Progenitor cell of endocrine pancreas (in vitro differentiated cells): ENCODE data around the gene HVCN1. TPM values are rescaled to one million over a fixed set of nuclear protein-coding genes. Genes with fewer than 3 reads are reported as not detected.
A peak's percentile ranks its signal among the peaks of the same experiment; 100 is the strongest.

Source experiments
- DNase-seq: peaks from one replicate; pipeline ENCODE4 v3.0.0; 2021; ENCODE audit warnings: low spot score; ENCODE audit not compliant: unreplicated experiment
- H3K27ac Mint-ChIP-seq: 2 replicates; pipeline ENCODE4 v1.8.0; 2021; ENCODE audit warnings: mild to moderate bottlenecking, moderate library complexity, mixed read lengths
- H3K27me3 Mint-ChIP-seq: 2 replicates; pipeline ENCODE4 v1.8.0; 2021; ENCODE audit warnings: mixed read lengths
- H3K36me3 Mint-ChIP-seq: 2 replicates; pipeline ENCODE4 v1.8.0; 2022; ENCODE audit warnings: mixed read lengths; ENCODE audit not compliant: insufficient read depth
- H3K4me1 Mint-ChIP-seq: 2 replicates; pipeline ENCODE4 v1.8.0; 2021; ENCODE audit warnings: low read depth, mixed read lengths
- H3K4me3 Mint-ChIP-seq: 2 replicates; pipeline ENCODE4 v1.8.0; 2021; ENCODE audit warnings: low read depth, mild to moderate bottlenecking, moderate library complexity, mixed read lengths
- H3K9me3 Mint-ChIP-seq: 2 replicates; pipeline ENCODE4 v1.8.0; 2021; ENCODE audit warnings: low read depth, mixed read lengths
- total RNA-seq: library from RNA; stranded (reverse); gene quantifications from 2 replicates; pipeline ENCODE4 v1.2.1, GENCODE V29; 2021
- TF ChIP-seq, protein P1 (sequence below): fragments of 200-600 bp; sonication (generic); IDR thresholded peaks from one replicate; pipeline ENCODE4 v1.5.0; 2021; ENCODE audit warnings: antibody characterized with exemption, mild to moderate bottlenecking; ENCODE audit not compliant: unreplicated experiment

The HVCN1 gene
- total RNA-seq, 1 donor from 2014 or later = 4.2 TPM

DNA sequence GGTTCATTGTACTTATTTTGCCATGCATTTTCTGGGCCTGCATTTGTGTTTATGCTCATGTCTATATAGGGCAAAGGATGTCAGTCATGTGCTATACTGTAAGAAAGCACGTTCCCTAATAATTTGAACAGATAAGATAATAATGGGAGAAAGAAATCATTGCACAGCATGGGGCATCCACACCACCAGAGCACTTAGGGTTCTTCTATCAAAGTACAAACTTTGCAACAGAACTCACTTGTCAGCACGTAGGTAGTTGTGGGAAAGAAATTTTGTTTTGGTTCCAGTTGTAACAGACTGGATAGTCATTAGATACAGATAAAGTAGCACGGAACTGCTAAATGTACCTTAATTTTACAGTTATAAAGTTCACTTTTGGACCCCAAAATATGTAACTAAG lies 43.7 kb upstream of the HVCN1 start:
- Mint-ChIP-seq H3K27me3 (no peaks in the 10 kb centered on the region), H3K4me3 (no peak overlapping the region), H3K4me1 (peaks cover 32% of the 10 kb centered on the region), H3K9me3 (no peaks in the 10 kb centered on the region), H3K27ac (no peak overlapping the region), H3K36me3 (peaks cover 24% of the 10 kb centered on the region)
- DNase-seq = no peak
- TF ChIP-seq, protein P1, sequence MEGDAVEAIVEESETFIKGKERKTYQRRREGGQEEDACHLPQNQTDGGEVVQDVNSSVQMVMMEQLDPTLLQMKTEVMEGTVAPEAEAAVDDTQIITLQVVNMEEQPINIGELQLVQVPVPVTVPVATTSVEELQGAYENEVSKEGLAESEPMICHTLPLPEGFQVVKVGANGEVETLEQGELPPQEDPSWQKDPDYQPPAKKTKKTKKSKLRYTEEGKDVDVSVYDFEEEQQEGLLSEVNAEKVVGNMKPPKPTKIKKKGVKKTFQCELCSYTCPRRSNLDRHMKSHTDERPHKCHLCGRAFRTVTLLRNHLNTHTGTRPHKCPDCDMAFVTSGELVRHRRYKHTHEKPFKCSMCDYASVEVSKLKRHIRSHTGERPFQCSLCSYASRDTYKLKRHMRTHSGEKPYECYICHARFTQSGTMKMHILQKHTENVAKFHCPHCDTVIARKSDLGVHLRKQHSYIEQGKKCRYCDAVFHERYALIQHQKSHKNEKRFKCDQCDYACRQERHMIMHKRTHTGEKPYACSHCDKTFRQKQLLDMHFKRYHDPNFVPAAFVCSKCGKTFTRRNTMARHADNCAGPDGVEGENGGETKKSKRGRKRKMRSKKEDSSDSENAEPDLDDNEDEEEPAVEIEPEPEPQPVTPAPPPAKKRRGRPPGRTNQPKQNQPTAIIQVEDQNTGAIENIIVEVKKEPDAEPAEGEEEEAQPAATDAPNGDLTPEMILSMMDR = no peak

DNA sequence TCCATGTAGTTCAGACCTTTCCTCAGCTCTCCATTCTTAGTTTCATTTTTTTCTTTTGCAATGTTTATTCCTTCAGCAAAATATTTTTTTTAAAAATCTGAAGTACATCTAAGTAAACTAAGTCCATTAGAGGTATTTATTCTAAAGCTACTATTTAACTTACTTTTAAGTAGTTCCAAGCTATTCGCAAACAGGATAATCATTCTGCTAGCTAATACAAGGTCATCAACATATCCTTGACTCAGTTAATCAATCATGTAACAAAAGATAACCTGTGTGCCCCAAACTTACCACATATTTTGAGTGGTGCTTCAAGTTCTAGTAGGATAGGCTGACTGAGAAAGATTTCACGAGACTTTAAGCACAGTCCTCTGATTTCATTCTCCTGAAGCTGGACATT lies 42.6 kb upstream of the HVCN1 start:
- H3K36me3 Mint-ChIP-seq = peaks cover 30% of the 10 kb centered on the region
- peaks cover 32% of the 10 kb centered on the region for H3K4me1 Mint-ChIP-seq
- no peak for DNase-seq
- no peaks in the 10 kb centered on the region for H3K9me3 Mint-ChIP-seq
- TF ChIP-seq, protein P1 = no peak
- no peaks in the 10 kb centered on the region for H3K27me3 Mint-ChIP-seq
- H3K4me3 Mint-ChIP-seq = no peak overlapping the region
- peak overlapping the region; percentile 79 for H3K27ac Mint-ChIP-seq

DNA sequence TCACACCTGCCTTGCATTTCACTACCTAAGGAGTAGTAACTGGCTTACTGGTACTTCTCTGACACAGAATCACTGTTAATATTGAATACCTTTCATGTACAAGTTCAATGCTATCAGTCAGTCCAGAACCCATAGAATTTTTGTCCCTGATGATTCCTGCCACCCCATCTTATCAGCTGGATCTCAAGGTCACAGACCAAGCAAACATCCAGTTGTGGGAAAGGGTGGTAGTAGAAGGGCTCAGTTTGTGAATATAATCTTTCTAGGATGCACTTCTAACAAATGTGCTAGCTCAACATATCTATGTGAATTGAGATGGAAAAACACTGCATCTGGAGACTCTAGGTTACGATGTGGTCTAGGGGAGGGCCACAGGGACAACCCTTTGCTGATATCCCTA lies 39.7 kb upstream of the HVCN1 start:
- Mint-ChIP-seq H3K9me3 (no peaks in the 10 kb centered on the region), H3K4me3 (no peak overlapping the region), H3K27ac (no peak overlapping the region), H3K27me3 (no peaks in the 10 kb centered on the region), H3K4me1 (peaks cover 27% of the 10 kb centered on the region), H3K36me3 (peaks cover 32% of the 10 kb centered on the region)
- DNase-seq = no peak
- TF ChIP-seq, protein P1 = no peak

DNA sequence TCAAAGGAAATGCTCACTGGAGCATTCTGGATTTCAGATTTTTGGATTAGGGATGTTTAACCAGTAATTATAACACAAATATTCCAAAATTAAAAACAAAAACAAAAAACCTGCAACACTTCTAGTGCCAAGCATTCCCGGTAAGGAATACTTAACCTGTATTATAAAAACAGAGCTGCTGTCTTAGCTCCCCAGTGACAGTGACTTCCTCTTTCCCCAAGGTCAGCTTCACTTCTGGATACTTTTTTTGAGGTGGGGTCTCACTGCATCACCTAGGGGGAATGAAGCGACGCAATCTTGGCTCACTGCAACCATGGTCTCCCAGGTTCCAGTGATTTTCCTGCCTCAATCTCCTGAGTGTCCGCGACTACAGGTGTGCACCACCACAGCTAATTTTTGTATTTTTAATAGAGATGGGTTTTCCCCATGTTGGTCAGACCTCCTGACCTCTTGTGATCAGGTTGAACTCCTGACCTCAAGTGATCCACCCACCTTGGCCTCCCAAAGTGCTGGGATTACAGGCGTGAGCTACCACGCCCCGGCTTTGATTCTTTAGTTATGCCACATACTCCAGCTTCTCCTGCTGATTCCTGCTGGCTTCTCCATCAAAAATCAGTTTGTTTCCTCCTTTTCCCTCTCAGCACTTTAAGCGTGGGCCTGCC lies 37.9 kb upstream of the HVCN1 start:
- TF ChIP-seq, protein P1 = no peak
- no peaks in the 10 kb centered on the region for H3K9me3 Mint-ChIP-seq

DNA sequence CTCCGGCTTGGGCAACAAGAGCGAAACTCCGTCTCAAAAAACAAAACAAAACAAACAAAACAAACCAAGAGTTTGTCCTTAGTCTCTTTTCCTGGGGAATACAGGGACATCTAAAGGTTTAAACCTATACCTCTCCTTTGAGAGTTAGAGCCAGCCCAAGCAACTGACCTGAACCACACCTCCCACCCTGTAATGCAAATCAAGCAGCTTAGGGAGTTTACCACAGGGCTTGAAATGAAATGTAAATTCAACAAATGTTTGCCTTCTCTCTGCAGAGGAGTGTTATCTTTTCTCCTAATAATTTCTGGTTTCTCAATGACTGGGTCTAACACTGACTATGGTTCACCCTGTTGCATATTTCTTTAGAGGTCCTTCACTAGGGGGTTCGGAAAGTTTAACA lies 37.1 kb upstream of the HVCN1 start:
- H3K27ac Mint-ChIP-seq = no peak overlapping the region
- no peak overlapping the region for H3K4me3 Mint-ChIP-seq
- H3K27me3 Mint-ChIP-seq = no peaks in the 10 kb centered on the region
- no peaks in the 10 kb centered on the region for H3K9me3 Mint-ChIP-seq
- no peak for DNase-seq
- peaks cover 38% of the 10 kb centered on the region for H3K36me3 Mint-ChIP-seq
- peaks cover 4% of the 10 kb centered on the region for H3K4me1 Mint-ChIP-seq
- TF ChIP-seq, protein P1 = no peak

More for the DNA sequence above, 37.9 kb upstream of the HVCN1 start:
- no peak overlapping the region for H3K4me3 Mint-ChIP-seq
- no peaks in the 10 kb centered on the region for H3K27me3 Mint-ChIP-seq
- peaks cover 35% of the 10 kb centered on the region for H3K36me3 Mint-ChIP-seq
- no peak for DNase-seq
- no peak overlapping the region for H3K27ac Mint-ChIP-seq
- H3K4me1 Mint-ChIP-seq = peaks cover 12% of the 10 kb centered on the region
